ENCODE data around the gene NES.

DNA sequence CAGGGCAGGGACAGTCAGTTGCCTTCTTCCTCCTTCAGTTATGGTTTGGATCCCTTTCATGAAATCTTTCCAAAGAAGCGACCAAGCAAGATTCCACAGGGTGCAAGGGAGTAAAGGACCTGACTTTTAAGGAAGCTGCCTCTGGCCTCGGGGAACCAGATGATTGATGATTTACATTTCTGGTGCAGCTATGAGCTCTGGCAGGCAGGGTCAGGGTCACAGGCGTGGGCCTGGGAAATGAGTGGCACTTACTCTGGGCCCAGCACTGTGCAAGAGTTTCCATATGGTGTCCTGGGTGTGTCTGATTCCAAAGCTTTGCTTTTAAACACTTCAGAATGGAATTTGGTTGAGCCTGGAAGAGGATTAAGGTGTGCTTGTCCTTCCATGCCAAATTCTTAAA, 35.4 kb upstream of the NES start:
- no peak for TF ChIP-seq GATA2 (IDR thresholded peaks at IDR 0.05; ENCODE audit: low read depth, low read length)
- TF ChIP-seq GATA3 (IDR thresholded peaks at IDR 0.05; ENCODE audit: low read depth, low read length) = no peak

Data from SH-SY5Y (cell line).